HepG2 (cell line): ENCODE data around the gene COG5. TPM values are rescaled to one million over a fixed set of nuclear protein-coding genes. Genes with fewer than 3 reads are reported as not detected.

ENCODE experiments used
- CENPBD1 ChIP-seq: sonication (generic); formaldehyde crosslinking; IDR thresholded peaks from 2 replicates; pipeline ENCODE4 v1.8.0; 2022; ENCODE audit warnings: missing genetic modification reagents, low read depth, mild to moderate bottlenecking, borderline replicate concordance
- ETV6 ChIP-seq: sonication (generic); formaldehyde crosslinking; conservative IDR thresholded peaks from 2 replicates; pipeline ENCODE4 v1.4.0; 2020; ENCODE audit warnings: missing genetic modification reagents
- FUBP1 ChIP-seq: sonication (generic); formaldehyde crosslinking; IDR thresholded peaks from 2 replicates; pipeline ENCODE4 v1.5.1; 2020; ENCODE audit warnings: missing genetic modification reagents, mild to moderate bottlenecking, borderline replicate concordance
- KLF6 ChIP-seq: IDR thresholded peaks from 2 replicates; pipeline ENCODE4 v1.8.0; 2016; ENCODE audit warnings: missing biosample characterization, missing genetic modification reagents
- POLR2A ChIP-seq, 2 experiments: IDR thresholded peaks; 2 replicates each; pipeline ENCODE4 v1.6.1; 2011; ENCODE audit warnings: low read depth in 2 of 2, low read length in 2 of 2, mild to moderate bottlenecking in 1 of 2, moderate library complexity in 1 of 2; ENCODE audit not compliant: insufficient read depth in 1 of 2
- TSC22D2 ChIP-seq: sonication (generic); formaldehyde crosslinking; IDR thresholded peaks from 2 replicates; pipeline ENCODE4 v1.5.1; 2020; ENCODE audit warnings: missing genetic modification reagents, mild to moderate bottlenecking, borderline replicate concordance
- ZBTB38 ChIP-seq: sonication (generic); formaldehyde crosslinking; IDR thresholded peaks from 2 replicates; pipeline ENCODE4 v1.5.1; 2020; ENCODE audit warnings: mild to moderate bottlenecking, missing genetic modification reagents
- ZNF136 ChIP-seq: sonication (generic); formaldehyde crosslinking; IDR thresholded peaks from 2 replicates; pipeline ENCODE4 v1.8.1; 2022; ENCODE audit warnings: low read depth, mild to moderate bottlenecking, moderate library complexity, missing genetic modification reagents
- ZNF331 ChIP-seq: sonication (generic); formaldehyde crosslinking; IDR thresholded peaks from 2 replicates; pipeline ENCODE4 v1.4.0; 2020; ENCODE audit warnings: missing genetic modification reagents
- ZNF496 ChIP-seq: sonication (generic); formaldehyde crosslinking; IDR thresholded peaks from 2 replicates; pipeline ENCODE4 v1.8.1; 2023; ENCODE audit warnings: mild to moderate bottlenecking, moderate library complexity, missing genetic modification reagents; ENCODE audit not compliant: insufficient replicate concordance
- ZNF614 ChIP-seq: IDR thresholded peaks from 2 replicates; pipeline ENCODE4 v1.6.1; 2018; ENCODE audit warnings: missing biosample characterization, missing genetic modification reagents, inconsistent platforms, borderline replicate concordance
- ZNF891 ChIP-seq: sonication (generic); formaldehyde crosslinking; IDR thresholded peaks from 2 replicates; pipeline ENCODE4 v1.5.0; 2020; ENCODE audit warnings: mild to moderate bottlenecking, missing genetic modification reagents
- polyA plus RNA-seq, 8 experiments: library from polyadenylated mRNA; depleted of rRNA in 3 of 8; stranded (reverse) in 7 of 8; unstranded in 1 of 8; fragments of >200 nt; fragmentation: Illumina TruSeq in 4 of 8; extraction: Trizol in 4 of 8; gene quantifications; 2 replicates each; pipeline versions ENCODE4 v1.2.1 to v1.2.3, GENCODE V29; 2011 to 2016; ENCODE audit warnings: low read depth in 4 of 8, missing spikeins in 1 of 8, mixed read lengths in 1 of 8; ENCODE audit not compliant: insufficient read depth in 1 of 8
- total RNA-seq, 5 experiments: library from RNA; depleted of rRNA; stranded (reverse); fragments of >200 nt; fragmentation: Illumina TruSeq; extraction: Trizol; gene quantifications; 2 replicates each; pipeline ENCODE4 v1.2.3, GENCODE V29; 2016; ENCODE audit warnings: low read depth in 1 of 5
- TF ChIP-seq, protein P1 (sequence below): IDR thresholded peaks from 2 replicates; pipeline ENCODE4 v1.4.0; 2020; ENCODE audit warnings: mild to moderate bottlenecking, missing genetic modification reagents
- TF ChIP-seq, protein P2 (sequence below): sonication (generic); formaldehyde crosslinking; IDR thresholded peaks from 2 replicates; pipeline ENCODE4 v1.4.0; 2020; ENCODE audit warnings: missing genetic modification reagents
- TF ChIP-seq, protein P3 (sequence below): sonication (generic); formaldehyde crosslinking; IDR thresholded peaks from 2 replicates; pipeline ENCODE4 v1.4.0; 2020; ENCODE audit warnings: missing genetic modification reagents
- TF ChIP-seq, protein P4 (sequence below): sonication (generic); formaldehyde crosslinking; IDR thresholded peaks from 2 replicates; pipeline ENCODE4 v1.5.1; 2020; ENCODE audit warnings: mild to moderate bottlenecking, missing genetic modification reagents

The COG5 gene
- total and polyA plus RNA-seq, 2 of the 13 experiments (the other 11 are each of a cell fraction or from before 2014, with no cell fraction given), result 20.4 to 31.3 TPM

- TF ChIP-seq, protein P1, sequence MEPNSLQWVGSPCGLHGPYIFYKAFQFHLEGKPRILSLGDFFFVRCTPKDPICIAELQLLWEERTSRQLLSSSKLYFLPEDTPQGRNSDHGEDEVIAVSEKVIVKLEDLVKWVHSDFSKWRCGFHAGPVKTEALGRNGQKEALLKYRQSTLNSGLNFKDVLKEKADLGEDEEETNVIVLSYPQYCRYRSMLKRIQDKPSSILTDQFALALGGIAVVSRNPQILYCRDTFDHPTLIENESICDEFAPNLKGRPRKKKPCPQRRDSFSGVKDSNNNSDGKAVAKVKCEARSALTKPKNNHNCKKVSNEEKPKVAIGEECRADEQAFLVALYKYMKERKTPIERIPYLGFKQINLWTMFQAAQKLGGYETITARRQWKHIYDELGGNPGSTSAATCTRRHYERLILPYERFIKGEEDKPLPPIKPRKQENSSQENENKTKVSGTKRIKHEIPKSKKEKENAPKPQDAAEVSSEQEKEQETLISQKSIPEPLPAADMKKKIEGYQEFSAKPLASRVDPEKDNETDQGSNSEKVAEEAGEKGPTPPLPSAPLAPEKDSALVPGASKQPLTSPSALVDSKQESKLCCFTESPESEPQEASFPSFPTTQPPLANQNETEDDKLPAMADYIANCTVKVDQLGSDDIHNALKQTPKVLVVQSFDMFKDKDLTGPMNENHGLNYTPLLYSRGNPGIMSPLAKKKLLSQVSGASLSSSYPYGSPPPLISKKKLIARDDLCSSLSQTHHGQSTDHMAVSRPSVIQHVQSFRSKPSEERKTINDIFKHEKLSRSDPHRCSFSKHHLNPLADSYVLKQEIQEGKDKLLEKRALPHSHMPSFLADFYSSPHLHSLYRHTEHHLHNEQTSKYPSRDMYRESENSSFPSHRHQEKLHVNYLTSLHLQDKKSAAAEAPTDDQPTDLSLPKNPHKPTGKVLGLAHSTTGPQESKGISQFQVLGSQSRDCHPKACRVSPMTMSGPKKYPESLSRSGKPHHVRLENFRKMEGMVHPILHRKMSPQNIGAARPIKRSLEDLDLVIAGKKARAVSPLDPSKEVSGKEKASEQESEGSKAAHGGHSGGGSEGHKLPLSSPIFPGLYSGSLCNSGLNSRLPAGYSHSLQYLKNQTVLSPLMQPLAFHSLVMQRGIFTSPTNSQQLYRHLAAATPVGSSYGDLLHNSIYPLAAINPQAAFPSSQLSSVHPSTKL (CRISPR knock-in tag), result peak; percentile 47; the same call in 1 of the 2 replicates
- TF ChIP-seq ZNF331 (CRISPR knock-in tag), result peak; percentile 56; the same call in 1 of the 2 replicates
- no peak for TF ChIP-seq ZNF136 (CRISPR knock-in tag)
- no peak for TF ChIP-seq FUBP1 (CRISPR knock-in tag)
- TF ChIP-seq ZNF496 (CRISPR knock-in tag), result no peak
- TF ChIP-seq, protein P2, sequence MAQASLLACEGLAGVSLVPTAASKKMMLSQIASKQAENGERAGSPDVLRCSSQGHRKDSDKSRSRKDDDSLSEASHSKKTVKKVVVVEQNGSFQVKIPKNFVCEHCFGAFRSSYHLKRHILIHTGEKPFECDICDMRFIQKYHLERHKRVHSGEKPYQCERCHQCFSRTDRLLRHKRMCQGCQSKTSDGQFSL (CRISPR knock-in tag), result peak; percentile 19; the same call in 1 of the 2 replicates
- TF ChIP-seq CENPBD1 (CRISPR knock-in tag), result no peak
- TF ChIP-seq, protein P3, sequence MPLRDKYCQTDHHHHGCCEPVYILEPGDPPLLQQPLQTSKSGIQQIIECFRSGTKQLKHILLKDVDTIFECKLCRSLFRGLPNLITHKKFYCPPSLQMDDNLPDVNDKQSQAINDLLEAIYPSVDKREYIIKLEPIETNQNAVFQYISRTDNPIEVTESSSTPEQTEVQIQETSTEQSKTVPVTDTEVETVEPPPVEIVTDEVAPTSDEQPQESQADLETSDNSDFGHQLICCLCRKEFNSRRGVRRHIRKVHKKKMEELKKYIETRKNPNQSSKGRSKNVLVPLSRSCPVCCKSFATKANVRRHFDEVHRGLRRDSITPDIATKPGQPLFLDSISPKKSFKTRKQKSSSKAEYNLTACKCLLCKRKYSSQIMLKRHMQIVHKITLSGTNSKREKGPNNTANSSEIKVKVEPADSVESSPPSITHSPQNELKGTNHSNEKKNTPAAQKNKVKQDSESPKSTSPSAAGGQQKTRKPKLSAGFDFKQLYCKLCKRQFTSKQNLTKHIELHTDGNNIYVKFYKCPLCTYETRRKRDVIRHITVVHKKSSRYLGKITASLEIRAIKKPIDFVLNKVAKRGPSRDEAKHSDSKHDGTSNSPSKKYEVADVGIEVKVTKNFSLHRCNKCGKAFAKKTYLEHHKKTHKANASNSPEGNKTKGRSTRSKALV (CRISPR knock-in tag), result 0 out of 2 replicates have a peak, but pooled peaks have one; percentile 44
- TF ChIP-seq, protein P4, sequence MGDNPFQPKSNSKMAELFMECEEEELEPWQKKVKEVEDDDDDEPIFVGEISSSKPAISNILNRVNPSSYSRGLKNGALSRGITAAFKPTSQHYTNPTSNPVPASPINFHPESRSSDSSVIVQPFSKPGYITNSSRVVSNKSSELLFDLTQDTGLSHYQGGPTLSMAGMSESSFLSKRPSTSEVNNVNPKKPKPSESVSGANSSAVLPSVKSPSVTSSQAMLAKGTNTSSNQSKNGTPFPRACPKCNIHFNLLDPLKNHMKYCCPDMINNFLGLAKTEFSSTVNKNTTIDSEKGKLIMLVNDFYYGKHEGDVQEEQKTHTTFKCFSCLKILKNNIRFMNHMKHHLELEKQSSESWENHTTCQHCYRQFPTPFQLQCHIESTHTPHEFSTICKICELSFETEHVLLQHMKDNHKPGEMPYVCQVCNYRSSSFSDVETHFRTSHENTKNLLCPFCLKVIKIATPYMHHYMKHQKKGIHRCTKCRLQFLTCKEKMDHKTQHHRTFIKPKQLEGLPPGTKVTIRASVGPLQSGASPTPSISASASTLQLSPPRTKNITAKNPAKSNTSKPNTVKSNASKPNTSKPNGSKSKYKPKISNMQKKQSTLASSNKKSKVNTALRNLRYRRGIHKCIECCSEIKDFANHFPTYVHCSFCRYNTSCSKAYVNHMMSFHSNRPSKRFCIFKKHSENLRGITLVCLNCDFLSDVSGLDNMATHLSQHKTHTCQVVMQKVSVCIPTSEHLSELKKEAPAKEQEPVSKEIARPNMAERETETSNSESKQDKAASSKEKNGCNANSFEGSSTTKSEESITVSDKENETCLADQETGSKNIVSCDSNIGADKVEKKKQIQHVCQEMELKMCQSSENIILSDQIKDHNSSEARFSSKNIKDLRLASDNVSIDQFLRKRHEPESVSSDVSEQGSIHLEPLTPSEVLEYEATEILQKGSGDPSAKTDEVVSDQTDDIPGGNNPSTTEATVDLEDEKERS, result peak; percentile 73; the same call in 1 of the 2 replicates
- no peak for TF ChIP-seq ZNF614 (CRISPR knock-in tag)
- peak; percentile 82; the same call in 1 of the 2 replicates for TF ChIP-seq ETV6 (CRISPR knock-in tag)
- TF ChIP-seq KLF6 (CRISPR knock-in tag), result peak; percentile 71
- peak; percentile 78; the same call in 1 of the 2 replicates for TF ChIP-seq ZBTB38
- TF ChIP-seq ZNF891, result peak; percentile 86
- TF ChIP-seq TSC22D2, result 0 out of 2 replicates have a peak, but pooled peaks have one; percentile 73
- TF ChIP-seq POLR2A (IDR thresholded peaks at IDR 0.05; ENCODE audit: insufficient read depth in 1 of 2, low read depth in 2 of 2, low read length in 2 of 2), result peak; percentile 88 to 97
These were observed at the start of gene COG5, which contains the start of gene DUS4L (continued) for GRCh38 chr7:107563775-107564552.
